AG09319 (cell line): ENCODE results near the gene GNE.
"Not testable (repeated sequence)": the region's sequence is repeated elsewhere in the genome, so short reads cannot be mapped to it uniquely, and the experiment has no call there.

Source experiments
- DNase-seq: peaks from one replicate; pipeline ENCODE4 v3.0.0-alpha.2; 2010; ENCODE audit warnings: low read depth; ENCODE audit errors: extremely low read depth
- CTCF ChIP-seq: IDR thresholded peaks from 2 replicates; pipeline ENCODE4 v1.5.1; 2011; ENCODE audit warnings: low read depth, mild to moderate bottlenecking, inconsistent platforms, low read length, moderate library complexity

Gene GNE

DNA sequence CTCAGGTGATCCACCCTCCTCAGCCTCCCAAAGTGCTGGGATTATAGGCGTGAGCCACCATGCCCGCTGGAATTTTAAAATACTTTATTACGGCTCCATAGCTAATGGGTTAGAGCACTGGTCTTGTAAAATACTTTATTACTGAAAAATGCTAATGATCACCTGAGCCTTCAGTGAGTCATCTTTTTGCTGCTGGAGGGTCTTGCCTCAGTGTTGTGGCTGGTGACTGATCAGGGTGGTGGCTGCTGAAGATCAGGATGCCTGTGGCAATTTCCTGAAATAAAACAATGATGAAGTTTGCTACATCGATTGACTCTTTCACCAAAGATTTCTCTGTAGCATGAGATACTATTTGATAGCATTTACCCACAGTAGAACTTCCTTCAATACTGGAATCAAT lies 26.0 kb upstream of the GNE start:
- DNase-seq = no peak
- TF ChIP-seq CTCF = no peak

DNA sequence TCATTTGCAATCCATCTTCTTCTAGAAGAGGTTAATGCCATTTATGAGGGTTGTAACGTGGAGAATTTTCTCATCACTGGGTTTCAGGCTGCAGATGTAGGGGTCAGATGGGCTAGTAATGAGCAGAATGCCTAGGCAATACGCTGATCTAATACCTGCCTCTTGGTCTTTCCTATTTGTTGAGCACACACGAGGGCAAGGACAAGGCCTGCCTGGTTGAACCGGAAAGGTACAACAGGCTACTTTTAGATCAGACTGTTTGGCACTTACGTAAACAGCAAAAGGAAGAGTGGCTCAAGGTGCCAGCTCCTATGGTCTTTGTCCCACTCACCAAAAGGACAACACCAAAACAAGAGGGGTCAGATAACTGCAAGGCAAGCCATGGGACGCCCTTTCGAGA lies 24.0 kb upstream of the GNE start:
- no peak for DNase-seq
- TF ChIP-seq CTCF = no peak

GRCh38 chr9:36280989-36281388 lies 22.7 kb upstream of the GNE start:
- DNase-seq = no peak
- no peak for TF ChIP-seq CTCF

- TF ChIP-seq CTCF = no peak
- no peak for DNase-seq
Observed at GRCh38 chr9:36278243-36278642, 20.0 kb upstream of the GNE start.

- TF ChIP-seq CTCF = no peak
- peak; percentile 14 for DNase-seq
Observed at GRCh38 chr9:36276781-36277181, 18.5 kb upstream of the GNE start.

- no peak for DNase-seq
- TF ChIP-seq CTCF = no peak
Observed at GRCh38 chr9:36276254-36276653, 18.0 kb upstream of the GNE start.

DNA sequence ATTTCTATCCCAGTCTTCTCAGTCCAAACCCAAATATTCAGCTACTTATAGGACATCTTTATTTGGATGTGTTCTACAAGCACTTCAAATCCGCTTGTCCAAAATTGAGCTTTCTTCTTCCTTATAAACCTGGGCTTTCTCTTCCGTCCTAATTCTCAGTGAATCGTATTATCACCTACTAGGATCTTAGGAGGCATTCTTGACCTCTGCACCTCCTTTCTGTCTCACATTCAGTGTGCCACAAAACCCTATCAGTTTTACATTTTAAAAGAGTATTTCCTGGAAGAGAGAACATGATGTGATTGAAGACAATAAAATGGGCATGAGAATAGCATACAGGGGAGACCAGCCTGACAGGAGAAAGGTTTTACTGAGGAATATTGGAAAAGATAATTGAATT lies 16.8 kb upstream of the GNE start:
- DNase-seq = no peak

GRCh38 chr9:36273354-36273753 lies 15.1 kb upstream of the GNE start:
- not testable (repeated sequence) for DNase-seq

More for the DNA sequence above, 16.8 kb upstream of the GNE start:
- TF ChIP-seq CTCF = no peak
